Stimulated activated CD8-positive, alpha-beta memory T cell treated with anti-CD3 and anti-CD28 coated beads, Interleukin-2, amount 100 ng/mL, for 1 hour (primary cell): ENCODE results near the gene OR6A2.

Source experiments
- DNase-seq, 2 donors: peaks; one replicate each; pipeline ENCODE4 v3.0.0-alpha.2; 2020; ENCODE audit warnings: low read depth in 2 of 2

OR6A2 gene

GRCh38 chr11:6757373-6757967, 42.0 kb downstream of the OR6A2 start:
- DNase-seq = peak; percentile 22 to 34

- DNase-seq = no peak
Measured at GRCh38 chr11:6755953-6756347, 43.5 kb downstream of the OR6A2 start.

- no peak for DNase-seq
Measured at GRCh38 chr11:6755303-6755952, 44.1 kb downstream of the OR6A2 start.

- DNase-seq = no peak
Measured at GRCh38 chr11:6747097-6747668, 52.3 kb downstream of the OR6A2 start.

- no peak for DNase-seq
Measured at GRCh38 chr11:6746626-6747025, 52.9 kb downstream of the OR6A2 start.

GRCh38 chr11:6746086-6746618, 53.3 kb downstream of the OR6A2 start:
- DNase-seq = peak in 1 of 2 donors; percentile 19

- DNase-seq = no peak
Measured at GRCh38 chr11:6745465-6746015, 53.9 kb downstream of the OR6A2 start.

GRCh38 chr11:6745018-6745417, 54.5 kb downstream of the OR6A2 start:
- DNase-seq = no peak

- no peak for DNase-seq
Measured at GRCh38 chr11:6742260-6742659, 57.2 kb downstream of the OR6A2 start.
